ENCODE data around the gene CACNA1A.

- TF ChIP-seq CTCF (IDR thresholded peaks at IDR 0.05; ENCODE audit: poor library complexity) (no peak), EZH2phosphoT487 (IDR thresholded peaks at IDR 0.05; ENCODE audit: low read depth, severe bottlenecking, unreplicated experiment) (no peak), EZH2 (IDR thresholded peaks at IDR 0.05; ENCODE audit: borderline replicate concordance) (no peak)
Measured at GRCh38 chr19:13294812-13295567, 211.3 kb downstream of the CACNA1A start.
